NCI-H2029 (cell line): ENCODE results near the gene ARRDC5.
"Not testable (repeated sequence)": the region's sequence is repeated elsewhere in the genome, so short reads cannot be mapped to it uniquely, and the experiment has no call there.

Source experiments
- DNase-seq: peaks from one replicate; lab custom pipeline; 2025; lab: John Stamatoyannopoulos, UW

The ARRDC5 gene

GRCh38 chr19:4902796-4903195 is at the start of gene ARRDC5:
Gene ARRDC5 (minus strand): TSS chr19:4902896. CDS start chr19:4902825, 71 bp downstream.
- no peak for DNase-seq

- DNase-seq = no peak
Observed at GRCh38 chr19:4951656-4952055, 49.0 kb upstream of the ARRDC5 start.

- not testable (repeated sequence) for DNase-seq
Observed at GRCh38 chr19:4950650-4951049, 48.0 kb upstream of the ARRDC5 start.

GRCh38 chr19:4941638-4942169 is 39.0 kb upstream of the ARRDC5 start:
- not testable (repeated sequence) for DNase-seq

- DNase-seq = no peak
Observed at GRCh38 chr19:4939466-4939865, 36.8 kb upstream of the ARRDC5 start.

GRCh38 chr19:4938461-4938860 is 35.8 kb upstream of the ARRDC5 start:
- not testable (repeated sequence) for DNase-seq

- no peak for DNase-seq
Observed at GRCh38 chr19:4937060-4937459, 34.4 kb upstream of the ARRDC5 start.

- DNase-seq = no peak
Observed at GRCh38 chr19:4935444-4935843, 32.7 kb upstream of the ARRDC5 start.

GRCh38 chr19:4933528-4933927 is 30.8 kb upstream of the ARRDC5 start:
- no peak for DNase-seq

GRCh38 chr19:4932711-4933110 is 30.0 kb upstream of the ARRDC5 start:
- no peak for DNase-seq

GRCh38 chr19:4930664-4931063 is 28.0 kb upstream of the ARRDC5 start:
- DNase-seq = no peak

- DNase-seq = no peak
Observed at GRCh38 chr19:4929186-4929585, 26.5 kb upstream of the ARRDC5 start.

GRCh38 chr19:4923276-4923747 is 20.6 kb upstream of the ARRDC5 start:
- DNase-seq = no peak

GRCh38 chr19:4922530-4923275 is 20.0 kb upstream of the ARRDC5 start:
- no peak for DNase-seq

- DNase-seq = no peak
Observed at GRCh38 chr19:4916292-4917082, 13.8 kb upstream of the ARRDC5 start.

- no peak for DNase-seq
Observed at GRCh38 chr19:4914736-4915501, 12.2 kb upstream of the ARRDC5 start.

- no peak for DNase-seq
Observed at GRCh38 chr19:4913996-4914735, 11.5 kb upstream of the ARRDC5 start.

- no peak for DNase-seq
Observed at GRCh38 chr19:4911786-4912672, 9.3 kb upstream of the ARRDC5 start.

GRCh38 chr19:4911314-4911713 is 8.6 kb upstream of the ARRDC5 start:
- DNase-seq = no peak

GRCh38 chr19:4910594-4911281 is 8.0 kb upstream of the ARRDC5 start:
- DNase-seq = peak; percentile 23
